GM21515 (cell line): ENCODE measurements around the gene PLAC1.

Experiments
- ATAC-seq: cut with Tn5 transposase; IDR thresholded peaks from one replicate; pipeline ENCODE4 v1.9.1; 2021; ENCODE audit not compliant: unreplicated experiment

The PLAC1 gene, protein sequence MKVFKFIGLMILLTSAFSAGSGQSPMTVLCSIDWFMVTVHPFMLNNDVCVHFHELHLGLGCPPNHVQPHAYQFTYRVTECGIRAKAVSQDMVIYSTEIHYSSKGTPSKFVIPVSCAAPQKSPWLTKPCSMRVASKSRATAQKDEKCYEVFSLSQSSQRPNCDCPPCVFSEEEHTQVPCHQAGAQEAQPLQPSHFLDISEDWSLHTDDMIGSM

DNA sequence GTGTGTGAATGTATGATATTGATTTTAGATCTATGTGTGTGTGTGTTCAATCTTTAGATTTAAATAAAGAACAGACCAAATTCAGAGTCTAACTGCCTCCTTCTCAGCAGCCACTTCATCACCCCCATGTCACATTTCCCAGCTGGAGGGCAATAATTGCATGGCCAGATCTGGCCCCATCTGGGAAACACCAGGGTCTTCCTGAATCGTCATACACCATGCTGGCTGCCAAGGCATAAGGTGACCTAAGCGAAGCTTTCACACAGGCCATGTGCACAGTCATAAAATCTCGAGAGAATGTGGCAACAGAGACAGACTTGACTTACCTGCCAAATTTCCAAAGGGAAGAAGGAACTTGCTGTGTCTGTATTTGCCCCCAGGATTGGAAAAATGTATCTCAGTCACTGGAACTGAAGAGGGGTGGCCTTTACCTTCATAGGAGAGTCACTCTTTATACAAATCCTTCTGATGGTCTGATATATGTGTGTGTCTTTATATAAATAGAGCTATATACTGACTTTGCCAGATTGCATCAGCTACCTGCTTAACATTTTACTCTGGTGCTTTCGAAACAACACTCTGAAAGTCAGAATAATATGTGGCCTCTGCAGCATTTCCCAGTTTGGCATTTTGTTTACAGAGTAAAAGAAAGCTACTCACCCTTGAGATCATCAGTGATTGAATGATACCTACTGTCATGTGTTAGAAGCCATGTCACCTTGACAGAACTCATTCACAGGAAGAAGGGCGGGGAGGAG, at the start of gene PLAC1:
TSS of gene PLAC1 (minus strand) at position 470 of the 758 bp plus-strand sequence. CDS start 91,789 bp downstream, outside the sequence.
- no peak for ATAC-seq

DNA sequence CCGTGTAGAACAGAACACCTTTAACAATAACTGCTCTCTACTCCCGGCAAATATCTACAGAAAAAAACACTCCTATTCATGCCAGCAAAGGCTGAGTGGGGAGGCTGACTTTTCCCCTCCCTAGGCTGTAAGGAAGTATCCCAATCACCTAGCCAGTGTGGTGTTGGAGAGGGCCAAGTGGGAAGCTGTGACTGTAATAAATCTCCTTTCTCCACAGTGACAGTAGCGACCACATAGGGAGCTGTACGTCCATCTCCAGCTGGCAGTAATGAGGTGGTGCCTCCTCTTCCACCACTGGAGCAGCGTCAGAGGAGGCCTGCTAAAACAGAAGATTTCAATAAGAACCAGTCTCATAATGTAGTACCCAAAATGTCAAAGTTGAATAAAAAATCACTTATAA, 47.9 kb upstream of the PLAC1 start:
- ATAC-seq: no peak

DNA sequence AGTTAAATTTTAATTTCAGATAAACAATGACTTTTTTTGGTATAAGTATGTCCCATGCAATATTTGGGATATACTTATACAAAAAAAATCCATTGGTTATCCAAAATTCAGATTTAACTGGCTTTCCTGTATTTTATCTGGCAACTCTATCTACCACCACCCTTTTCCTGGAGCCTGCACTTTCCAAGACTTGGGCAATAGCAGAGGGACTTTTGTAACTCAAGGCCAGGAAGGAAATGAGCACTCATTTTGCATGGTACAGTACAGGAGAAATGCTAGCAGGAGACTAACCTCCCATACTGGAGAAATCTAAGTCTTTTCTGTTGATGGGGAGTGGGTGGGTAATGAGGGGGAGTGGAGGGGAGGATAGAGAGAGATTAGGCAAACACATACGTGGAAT, 37.7 kb upstream of the PLAC1 start:
- ATAC-seq: no peak

- no peak for ATAC-seq
Observed at GRCh38 chrX:134694333-134695322, 36.4 kb upstream of the PLAC1 start.

DNA sequence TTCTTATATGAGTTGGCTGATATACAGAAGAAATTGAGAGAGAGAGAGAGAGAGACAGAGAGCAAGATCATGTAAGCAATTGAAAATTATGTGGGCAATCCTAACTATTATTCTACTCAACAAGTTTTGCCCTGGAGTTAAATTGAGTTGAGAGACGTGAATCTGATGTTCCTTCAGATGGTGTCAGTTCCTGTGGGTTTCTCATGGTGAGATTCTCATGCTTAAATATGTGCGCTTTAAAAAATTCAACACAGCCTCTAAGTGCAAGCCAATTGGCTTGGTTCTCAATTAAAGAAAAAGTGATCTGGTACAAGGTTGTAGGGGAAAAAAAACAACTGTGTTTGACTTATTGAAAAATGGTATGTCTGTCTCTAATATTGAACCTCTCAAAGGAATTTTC, 35.4 kb upstream of the PLAC1 start:
- no peak for ATAC-seq

GRCh38 chrX:134692990-134693389, 34.7 kb upstream of the PLAC1 start:
- no peak for ATAC-seq

- ATAC-seq: no peak
Observed at GRCh38 chrX:134692233-134692632, 34.0 kb upstream of the PLAC1 start.

GRCh38 chrX:134691453-134691852, 33.2 kb upstream of the PLAC1 start:
- ATAC-seq: no peak

GRCh38 chrX:134688839-134689238, 30.6 kb upstream of the PLAC1 start:
- ATAC-seq: no peak

- ATAC-seq: no peak
Observed at GRCh38 chrX:134688031-134688823, 30.0 kb upstream of the PLAC1 start.

DNA sequence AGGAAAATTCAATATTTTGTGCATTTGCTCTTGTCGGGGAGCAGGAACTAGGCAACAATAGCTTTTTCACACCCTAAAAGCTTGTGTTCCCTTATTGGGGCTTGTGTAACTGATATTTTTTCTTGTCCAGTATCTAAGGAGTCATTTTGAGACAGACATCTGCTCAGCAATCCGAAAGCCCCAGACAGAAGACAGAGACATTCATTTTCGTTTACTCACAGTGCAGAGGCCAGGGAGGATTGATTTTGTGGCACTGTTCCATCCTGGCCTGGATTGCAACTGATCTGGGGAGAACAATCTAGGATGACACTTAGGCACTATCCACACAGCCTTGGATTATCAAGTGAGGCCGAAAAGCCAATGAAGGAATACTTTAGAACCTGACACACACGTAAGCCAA, 27.4 kb upstream of the PLAC1 start:
- ATAC-seq: no peak

DNA sequence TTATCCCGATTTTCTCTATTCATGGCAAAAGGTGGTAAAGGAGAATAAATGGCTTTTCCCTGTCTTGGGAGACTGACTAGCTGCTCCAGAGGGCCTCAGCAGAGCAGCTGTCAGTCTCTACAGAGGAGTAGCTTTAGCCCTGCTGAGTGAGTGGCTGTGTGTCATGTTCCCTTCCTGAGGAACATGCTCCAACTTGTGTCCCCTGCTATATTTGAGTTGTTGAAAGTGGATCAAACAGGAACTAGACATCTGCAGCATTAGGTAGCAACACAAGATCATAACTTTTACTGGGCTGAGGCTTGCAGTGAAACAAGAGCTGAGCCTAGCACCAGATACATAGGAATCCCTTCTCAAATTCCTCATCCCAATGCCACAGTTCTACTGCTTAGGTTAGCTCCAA, 26.7 kb upstream of the PLAC1 start:
- no peak for ATAC-seq

GRCh38 chrX:134683351-134684005, 25.2 kb upstream of the PLAC1 start:
- ATAC-seq: no peak

- no peak for ATAC-seq
Observed at GRCh38 chrX:134682081-134682480, 23.8 kb upstream of the PLAC1 start.

DNA sequence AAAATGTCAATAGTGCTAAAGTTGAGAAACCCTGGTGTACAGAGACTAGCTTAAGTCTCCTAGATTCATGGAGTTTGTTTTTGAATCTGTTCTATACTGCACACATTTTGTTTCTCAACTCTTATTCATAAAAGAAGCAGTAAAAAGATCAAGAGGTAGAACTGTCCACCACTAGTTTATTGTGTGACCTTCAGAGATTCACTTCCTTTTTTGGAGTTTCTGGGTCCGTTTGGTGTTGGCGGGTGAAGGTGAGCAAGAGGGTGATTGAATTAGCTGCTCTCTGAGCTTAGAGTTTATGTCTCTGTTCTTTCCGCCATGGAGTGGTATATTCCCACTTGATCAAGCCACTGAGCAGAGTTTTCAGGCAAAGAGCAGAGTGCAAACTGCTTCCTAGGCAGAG, 21.4 kb upstream of the PLAC1 start:
- ATAC-seq: no peak

- ATAC-seq: no peak
Observed at GRCh38 chrX:134679221-134679620, 20.9 kb upstream of the PLAC1 start.

DNA sequence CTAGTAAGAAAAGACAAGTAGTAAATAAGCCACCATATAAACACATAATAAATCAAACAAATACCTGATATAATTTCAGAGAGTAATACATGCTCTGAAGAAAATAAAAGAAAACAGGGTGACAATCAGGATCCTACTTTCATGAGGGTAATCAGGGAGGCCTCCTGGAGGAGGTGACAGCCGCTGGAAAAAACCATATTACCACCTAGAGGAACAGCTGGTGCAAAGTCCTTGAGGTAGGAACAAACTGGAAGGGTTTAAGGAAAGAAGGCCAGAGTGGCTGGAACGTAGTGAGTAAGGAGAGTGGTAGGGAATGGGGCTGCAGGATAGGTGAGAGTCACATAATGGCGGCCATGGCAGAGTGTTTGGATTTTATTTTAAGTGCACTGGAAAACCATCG, 19.1 kb upstream of the PLAC1 start:
- no peak for ATAC-seq

GRCh38 chrX:134676436-134676835, 18.2 kb upstream of the PLAC1 start:
- ATAC-seq: no peak

DNA sequence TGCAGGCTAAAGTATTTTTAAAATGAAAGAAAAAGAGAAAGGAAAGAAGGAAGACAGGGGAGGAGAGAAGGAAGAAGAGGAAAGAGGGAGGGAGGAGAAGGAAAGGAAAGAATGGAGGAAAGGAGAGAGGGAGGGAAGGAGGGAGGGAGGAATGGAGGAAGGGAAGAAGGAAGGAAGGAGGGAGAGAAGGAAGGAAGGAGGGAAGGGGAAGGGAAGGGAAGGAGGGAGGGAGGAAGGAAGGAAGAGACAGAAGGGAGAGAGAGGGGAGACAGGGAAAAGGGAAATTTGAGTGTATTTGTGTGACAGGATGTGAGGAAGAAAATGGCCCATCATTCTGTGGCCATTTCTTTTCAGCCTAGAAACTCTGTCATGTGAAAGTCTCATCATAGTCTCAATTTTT, 14.9 kb upstream of the PLAC1 start:
- ATAC-seq: no peak

DNA sequence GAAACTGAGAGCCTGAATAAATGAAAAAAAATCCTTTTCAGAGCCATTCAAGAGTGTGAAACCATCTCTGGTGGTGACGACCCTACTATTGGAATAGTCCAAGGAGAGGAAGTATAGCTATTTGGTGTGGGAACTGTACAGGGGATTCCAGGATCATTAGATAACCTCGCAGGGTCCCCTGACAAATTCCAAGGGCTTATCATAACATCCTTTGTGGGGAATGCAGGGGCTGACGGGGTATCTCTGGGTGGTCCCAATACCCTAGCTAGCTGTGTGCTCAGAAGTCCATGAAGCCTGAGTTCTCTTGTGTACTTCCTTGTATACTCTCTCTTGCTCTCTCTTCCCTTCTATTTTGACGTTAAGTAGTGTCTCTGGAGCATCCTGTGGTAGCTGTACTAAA, 13.8 kb upstream of the PLAC1 start:
- no peak for ATAC-seq
